ENCODE measurements around the gene PARD3B. TPM values are rescaled to one million over a fixed set of nuclear protein-coding genes. Genes with fewer than 3 reads are reported as not detected.

Gene PARD3B
- total and polyA plus RNA-seq, 9 donors = 6.4 to 15.3 (median 7.5) TPM

GRCh38 chr2:205347899-205348298, 802.6 kb downstream of the PARD3B start:
- no CpG with 5 or more reads among the region's 2 CpGs for WGBS (ENCODE audit: insufficient coverage)
- DNase-seq = no peak
- H3K4me3 ChIP-seq (ENCODE audit: low read length) = no peak overlapping the region

GRCh38 chr2:205352094-205352493, 806.8 kb downstream of the PARD3B start:
- Histone ChIP-seq H3K4me1 (ENCODE audit: control insufficient read depth, insufficient read depth, low read length) (no peaks in the 10 kb centered on the region), H3K27me3 (ENCODE audit: control insufficient read depth, insufficient read depth, low read length) (no peaks in the 10 kb centered on the region), H3K4me3 (ENCODE audit: low read length) (no peak overlapping the region), H3K9me3 (replicated peaks; ENCODE audit: control insufficient read depth, low read depth, low read length) (no peaks in the 10 kb centered on the region), H3K27ac (ENCODE audit: low read length) (no peak overlapping the region), H3K36me3 (ENCODE audit: control insufficient read depth, insufficient read depth, low read length) (no peaks in the 10 kb centered on the region)
- no CpG with 5 or more reads among the region's 3 CpGs for WGBS (ENCODE audit: insufficient coverage)
- no peak for DNase-seq

More at GRCh38 chr2:205347899-205348298, 802.6 kb downstream of the PARD3B start:
- H3K36me3 ChIP-seq (ENCODE audit: control insufficient read depth, insufficient read depth, low read length) = no peaks in the 10 kb centered on the region
- no peaks in the 10 kb centered on the region for H3K4me1 ChIP-seq (ENCODE audit: control insufficient read depth, insufficient read depth, low read length)
- no peaks in the 10 kb centered on the region for H3K27me3 ChIP-seq (ENCODE audit: control insufficient read depth, insufficient read depth, low read length)
- no peaks in the 10 kb centered on the region for H3K9me3 ChIP-seq (replicated peaks; ENCODE audit: control insufficient read depth, low read depth, low read length)
- H3K27ac ChIP-seq (ENCODE audit: low read length) = no peak overlapping the region

DNA sequence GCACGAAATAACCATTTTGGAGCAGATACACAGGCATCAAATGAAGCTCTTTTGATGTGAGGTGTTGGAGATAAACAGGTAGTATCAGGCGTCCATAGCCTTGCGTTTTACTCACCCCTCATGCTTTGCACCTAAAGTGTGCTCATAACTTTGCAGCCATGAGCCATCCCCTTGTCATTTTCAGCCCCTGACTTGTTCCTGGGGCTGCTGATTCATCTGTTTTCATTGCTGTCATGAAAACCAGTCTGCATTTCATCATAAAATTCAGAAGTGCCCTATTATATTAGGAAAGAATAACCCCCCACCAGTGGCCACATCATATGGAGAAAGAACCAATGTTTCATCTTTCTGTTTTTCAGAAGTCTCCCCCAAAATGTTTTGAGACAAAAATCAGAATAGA, 807.3 kb downstream of the PARD3B start:
- Histone ChIP-seq H3K27me3 (ENCODE audit: control insufficient read depth, insufficient read depth, low read length) (no peaks in the 10 kb centered on the region), H3K4me3 (ENCODE audit: low read length) (no peak overlapping the region), H3K4me1 (ENCODE audit: control insufficient read depth, insufficient read depth, low read length) (no peaks in the 10 kb centered on the region), H3K9me3 (replicated peaks; ENCODE audit: control insufficient read depth, low read depth, low read length) (no peaks in the 10 kb centered on the region), H3K36me3 (ENCODE audit: control insufficient read depth, insufficient read depth, low read length) (no peaks in the 10 kb centered on the region), H3K27ac (ENCODE audit: low read length) (no peak overlapping the region)
- DNase-seq = no peak
- WGBS (ENCODE audit: insufficient coverage) = no CpG with 5 or more reads among the region's 3 CpGs

DNA sequence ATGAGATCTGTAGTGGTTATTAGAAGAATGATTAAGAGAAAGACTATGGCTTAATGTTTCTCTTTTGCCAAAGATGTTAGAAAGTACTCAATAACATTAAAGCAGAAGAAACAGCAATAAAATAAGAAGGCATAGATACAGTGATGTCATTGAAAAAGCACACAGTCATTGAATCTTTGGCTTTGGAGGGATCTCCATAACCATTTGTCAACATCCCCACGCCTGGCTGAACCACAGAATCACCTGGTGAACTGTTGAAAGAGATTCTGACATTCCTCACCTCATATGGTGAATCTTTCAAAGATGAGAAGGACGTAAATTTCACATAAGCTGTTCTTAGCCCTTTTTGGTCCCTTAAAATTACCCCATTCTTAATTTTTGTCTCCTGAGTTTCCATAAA, 812.5 kb downstream of the PARD3B start:
- Histone ChIP-seq H3K4me1 (ENCODE audit: control insufficient read depth, insufficient read depth, low read length) (peaks cover under 1% of the 10 kb centered on the region), H3K27ac (ENCODE audit: low read length) (no peak overlapping the region), H3K4me3 (ENCODE audit: low read length) (no peak overlapping the region), H3K9me3 (replicated peaks; ENCODE audit: control insufficient read depth, low read depth, low read length) (no peaks in the 10 kb centered on the region), H3K36me3 (ENCODE audit: control insufficient read depth, insufficient read depth, low read length) (no peaks in the 10 kb centered on the region), H3K27me3 (ENCODE audit: control insufficient read depth, insufficient read depth, low read length) (no peaks in the 10 kb centered on the region)
- 100% methylated on average over 1 of the region's 2 CpGs for WGBS (ENCODE audit: insufficient coverage)
- no peak for DNase-seq

- Histone ChIP-seq H3K9me3 (replicated peaks; ENCODE audit: control insufficient read depth, low read depth, low read length) (no peaks in the 10 kb centered on the region), H3K27ac (ENCODE audit: low read length) (no peak overlapping the region), H3K27me3 (ENCODE audit: control insufficient read depth, insufficient read depth, low read length) (no peaks in the 10 kb centered on the region), H3K36me3 (ENCODE audit: control insufficient read depth, insufficient read depth, low read length) (no peaks in the 10 kb centered on the region), H3K4me1 (ENCODE audit: control insufficient read depth, insufficient read depth, low read length) (peaks cover 3% of the 10 kb centered on the region), H3K4me3 (ENCODE audit: low read length) (no peak overlapping the region)
- DNase-seq = peak; percentile 74
- 3% methylated on average over 3 of the region's 8 CpGs for WGBS (ENCODE audit: insufficient coverage)
Measured at GRCh38 chr2:205358351-205358815, 813.1 kb downstream of the PARD3B start.

- no peak overlapping the region for H3K4me3 ChIP-seq (ENCODE audit: low read length)
- no peaks in the 10 kb centered on the region for H3K27me3 ChIP-seq (ENCODE audit: control insufficient read depth, insufficient read depth, low read length)
- peaks cover 3% of the 10 kb centered on the region for H3K4me1 ChIP-seq (ENCODE audit: control insufficient read depth, insufficient read depth, low read length)
- 86% methylated on average over 2 of the region's 3 CpGs for WGBS (ENCODE audit: insufficient coverage)
- H3K27ac ChIP-seq (ENCODE audit: low read length) = no peak overlapping the region
- no peaks in the 10 kb centered on the region for H3K36me3 ChIP-seq (ENCODE audit: control insufficient read depth, insufficient read depth, low read length)
- H3K9me3 ChIP-seq (replicated peaks; ENCODE audit: control insufficient read depth, low read depth, low read length) = no peaks in the 10 kb centered on the region
- DNase-seq = no peak
Measured at GRCh38 chr2:205361272-205361671, 816.0 kb downstream of the PARD3B start.

DNA sequence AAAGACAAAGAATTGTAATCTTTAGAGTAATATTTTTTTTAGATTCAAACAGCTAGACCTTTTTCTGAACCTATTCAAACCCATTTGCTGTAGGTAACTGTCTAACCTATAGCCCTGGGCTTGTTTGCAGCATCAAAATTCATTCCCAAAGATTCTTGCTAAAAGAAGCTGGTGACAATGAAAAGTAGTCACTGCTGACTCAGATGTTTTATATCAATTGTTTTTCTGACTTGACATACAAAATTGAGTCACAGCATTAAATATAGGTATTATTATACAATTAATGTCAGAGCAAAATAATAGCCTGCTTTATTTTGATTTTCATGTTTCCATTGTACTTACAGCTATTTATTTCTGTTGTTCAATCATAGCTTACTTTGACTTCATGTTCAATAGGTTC, 816.7 kb downstream of the PARD3B start:
- Histone ChIP-seq H3K4me1 (ENCODE audit: control insufficient read depth, insufficient read depth, low read length) (peaks cover 3% of the 10 kb centered on the region), H3K4me3 (ENCODE audit: low read length) (no peak overlapping the region), H3K27ac (ENCODE audit: low read length) (no peak overlapping the region), H3K36me3 (ENCODE audit: control insufficient read depth, insufficient read depth, low read length) (no peaks in the 10 kb centered on the region), H3K27me3 (ENCODE audit: control insufficient read depth, insufficient read depth, low read length) (no peaks in the 10 kb centered on the region), H3K9me3 (replicated peaks; ENCODE audit: control insufficient read depth, low read depth, low read length) (no peaks in the 10 kb centered on the region)
- no peak for DNase-seq

GRCh38 chr2:205364261-205364660, 819.0 kb downstream of the PARD3B start:
- 100% methylated on average over 1 of the region's 3 CpGs for WGBS (ENCODE audit: insufficient coverage)
- Histone ChIP-seq H3K27me3 (ENCODE audit: control insufficient read depth, insufficient read depth, low read length) (no peaks in the 10 kb centered on the region), H3K36me3 (ENCODE audit: control insufficient read depth, insufficient read depth, low read length) (no peaks in the 10 kb centered on the region), H3K9me3 (replicated peaks; ENCODE audit: control insufficient read depth, low read depth, low read length) (no peaks in the 10 kb centered on the region), H3K27ac (ENCODE audit: low read length) (no peak overlapping the region), H3K4me1 (ENCODE audit: control insufficient read depth, insufficient read depth, low read length) (peaks cover 3% of the 10 kb centered on the region), H3K4me3 (ENCODE audit: low read length) (no peak overlapping the region)
- DNase-seq = no peak

DNA sequence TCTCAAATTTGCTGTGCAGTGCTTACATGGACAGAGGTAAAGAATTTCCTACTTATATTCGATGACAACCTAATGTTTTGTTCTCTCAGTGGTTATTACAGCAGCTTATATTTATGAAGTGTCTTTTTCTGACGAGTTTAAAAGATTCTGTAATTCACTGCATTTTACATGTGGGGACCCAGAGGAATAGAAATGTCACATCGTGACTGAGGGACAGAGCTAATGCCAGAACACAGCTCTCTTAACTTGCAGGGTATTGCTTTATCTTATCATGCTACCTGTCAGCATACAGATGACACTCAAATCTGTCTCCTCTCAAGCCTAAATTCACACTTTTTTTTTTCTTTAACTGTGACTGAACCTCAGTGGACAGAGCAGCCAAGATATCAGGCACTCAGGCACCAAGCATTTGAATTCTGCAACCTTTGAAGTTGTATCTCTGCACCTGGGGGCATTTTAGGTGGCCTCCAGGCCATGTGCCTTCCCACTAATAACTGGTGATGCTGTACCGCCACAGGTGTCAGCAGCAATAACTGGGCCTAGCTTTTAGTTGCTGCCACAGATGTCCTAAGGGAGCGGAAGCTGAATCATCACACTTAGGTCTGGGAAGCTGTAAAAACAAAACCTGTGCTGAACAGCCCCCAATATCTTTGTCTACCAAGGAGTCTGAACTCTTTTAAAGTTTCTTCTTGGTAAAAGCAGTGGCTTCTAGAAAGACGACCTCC, 821.2 kb downstream of the PARD3B start:
- Histone ChIP-seq H3K27ac (ENCODE audit: low read length) (no peak overlapping the region), H3K36me3 (ENCODE audit: control insufficient read depth, insufficient read depth, low read length) (no peaks in the 10 kb centered on the region), H3K9me3 (replicated peaks; ENCODE audit: control insufficient read depth, low read depth, low read length) (no peaks in the 10 kb centered on the region), H3K27me3 (ENCODE audit: control insufficient read depth, insufficient read depth, low read length) (no peaks in the 10 kb centered on the region), H3K4me1 (ENCODE audit: control insufficient read depth, insufficient read depth, low read length) (peaks cover 3% of the 10 kb centered on the region), H3K4me3 (ENCODE audit: low read length) (no peak overlapping the region)
- DNase-seq = no peak
- WGBS (ENCODE audit: insufficient coverage) = 53% methylated on average over 2 of the region's 6 CpGs

- peaks cover 3% of the 10 kb centered on the region for H3K4me1 ChIP-seq (ENCODE audit: control insufficient read depth, insufficient read depth, low read length)
- H3K36me3 ChIP-seq (ENCODE audit: control insufficient read depth, insufficient read depth, low read length) = no peaks in the 10 kb centered on the region
- no peak overlapping the region for H3K4me3 ChIP-seq (ENCODE audit: low read length)
- no peaks in the 10 kb centered on the region for H3K27me3 ChIP-seq (ENCODE audit: control insufficient read depth, insufficient read depth, low read length)
- H3K27ac ChIP-seq (ENCODE audit: low read length) = no peak overlapping the region
- no peak for DNase-seq
- H3K9me3 ChIP-seq (replicated peaks; ENCODE audit: control insufficient read depth, low read depth, low read length) = no peaks in the 10 kb centered on the region
- WGBS (ENCODE audit: insufficient coverage) = no CpG with 5 or more reads among the region's 2 CpGs
Measured at GRCh38 chr2:205367331-205367935, 822.2 kb downstream of the PARD3B start.
